DND-41 (cell line): Measurements from ENCODE around the gene IREB2.

Experiments used
- ATAC-seq: fragments of 200-7000 bp; cut with Tn5 transposase; 3 replicates; pipeline ENCODE4 v1.9.1; 2021; ENCODE audit warnings: low read depth; ENCODE audit not compliant: insufficient read depth
- DNase-seq: peaks from one replicate; pipeline ENCODE4 v3.0.0-alpha.2; 2020
- H2AFZ ChIP-seq: 2 replicates; pipeline ENCODE4 v1.6.0; 2012; ENCODE audit warnings: low read depth, low read length
- H3K27ac ChIP-seq: 2 replicates; pipeline ENCODE4 v1.5.1; 2012; ENCODE audit warnings: low read length, inconsistent platforms
- H3K27me3 ChIP-seq: fragments of 200-600 bp; sonication (generic); 2 replicates; pipeline ENCODE4 v1.6.0; 2012; ENCODE audit warnings: low read length, mild to moderate bottlenecking, inconsistent platforms; ENCODE audit not compliant: insufficient read depth, poor library complexity
- H3K36me3 ChIP-seq: 2 replicates; pipeline ENCODE4 v1.5.1; 2012; ENCODE audit warnings: low read length, inconsistent platforms; ENCODE audit not compliant: insufficient read depth
- H3K4me1 ChIP-seq: 2 replicates; pipeline ENCODE4 v1.5.1; 2012; ENCODE audit warnings: mild to moderate bottlenecking, low read length; ENCODE audit not compliant: insufficient read depth
- H3K4me2 ChIP-seq: 2 replicates; pipeline ENCODE4 v1.6.0; 2012; ENCODE audit warnings: mild to moderate bottlenecking, moderate library complexity, low read length, inconsistent platforms; ENCODE audit not compliant: insufficient read depth
- H3K4me3 ChIP-seq, 2 experiments: fragments of 200-600 bp in 1 of 2; shearing (Covaris generic) in 1 of 2; 2 replicates each; pipeline ENCODE4 v1.5.1; 2012 to 2016; ENCODE audit warnings: inconsistent platforms in 2 of 2, low read length in 2 of 2, mild to moderate bottlenecking in 2 of 2, low read depth in 1 of 2, moderate library complexity in 1 of 2
- H3K79me2 ChIP-seq: 2 replicates; pipeline ENCODE4 v1.6.0; 2012; ENCODE audit warnings: low read length, inconsistent platforms; ENCODE audit not compliant: insufficient read depth
- H3K9ac ChIP-seq: 2 replicates; pipeline ENCODE4 v1.6.0; 2012; ENCODE audit warnings: low read depth, mild to moderate bottlenecking, inconsistent platforms, low read length, moderate library complexity
- H3K9me3 ChIP-seq: 2 replicates; pipeline ENCODE4 v1.5.1; 2012; ENCODE audit warnings: low read length, moderate library complexity, mild to moderate bottlenecking, inconsistent platforms; ENCODE audit not compliant: insufficient read depth, severe bottlenecking
- H4K20me1 ChIP-seq: 2 replicates; pipeline ENCODE4 v1.6.0; 2012; ENCODE audit warnings: low read length; ENCODE audit not compliant: insufficient read depth
- EZH2 ChIP-seq: IDR thresholded peaks from 3 replicates; pipeline ENCODE4 v1.6.1; 2012; ENCODE audit warnings: borderline replicate concordance, low read depth, mild to moderate bottlenecking, moderate library complexity, low read length, inconsistent platforms; ENCODE audit not compliant: severe bottlenecking
- TF ChIP-seq, protein P1 (sequence below): IDR thresholded peaks from 2 replicates; pipeline ENCODE4 v1.5.1; 2012; ENCODE audit warnings: borderline replicate concordance, low read length, moderate library complexity, mild to moderate bottlenecking; ENCODE audit not compliant: poor library complexity, severe bottlenecking; ENCODE audit errors: extremely low read depth

Gene IREB2

GRCh38 chr15:78389738-78390137 lies 48.3 kb upstream of the IREB2 start:
- Histone ChIP-seq H3K4me3 (no peak overlapping the region), H3K27ac (no peak overlapping the region), H3K9ac (no peak overlapping the region), H3K27me3 (peaks cover 5% of the 10 kb centered on the region), H3K79me2 (no peaks in the 10 kb centered on the region), H3K36me3 (no peaks in the 10 kb centered on the region), H3K4me2 (no peak overlapping the region), H2AFZ (no peak overlapping the region), H4K20me1 (no peaks in the 10 kb centered on the region), H3K9me3 (no peaks in the 10 kb centered on the region), H3K4me1 (no peaks in the 10 kb centered on the region)
- no peak for ATAC-seq
- TF ChIP-seq, protein P1, sequence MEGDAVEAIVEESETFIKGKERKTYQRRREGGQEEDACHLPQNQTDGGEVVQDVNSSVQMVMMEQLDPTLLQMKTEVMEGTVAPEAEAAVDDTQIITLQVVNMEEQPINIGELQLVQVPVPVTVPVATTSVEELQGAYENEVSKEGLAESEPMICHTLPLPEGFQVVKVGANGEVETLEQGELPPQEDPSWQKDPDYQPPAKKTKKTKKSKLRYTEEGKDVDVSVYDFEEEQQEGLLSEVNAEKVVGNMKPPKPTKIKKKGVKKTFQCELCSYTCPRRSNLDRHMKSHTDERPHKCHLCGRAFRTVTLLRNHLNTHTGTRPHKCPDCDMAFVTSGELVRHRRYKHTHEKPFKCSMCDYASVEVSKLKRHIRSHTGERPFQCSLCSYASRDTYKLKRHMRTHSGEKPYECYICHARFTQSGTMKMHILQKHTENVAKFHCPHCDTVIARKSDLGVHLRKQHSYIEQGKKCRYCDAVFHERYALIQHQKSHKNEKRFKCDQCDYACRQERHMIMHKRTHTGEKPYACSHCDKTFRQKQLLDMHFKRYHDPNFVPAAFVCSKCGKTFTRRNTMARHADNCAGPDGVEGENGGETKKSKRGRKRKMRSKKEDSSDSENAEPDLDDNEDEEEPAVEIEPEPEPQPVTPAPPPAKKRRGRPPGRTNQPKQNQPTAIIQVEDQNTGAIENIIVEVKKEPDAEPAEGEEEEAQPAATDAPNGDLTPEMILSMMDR = no peak
- no peak for TF ChIP-seq EZH2
- DNase-seq = no peak

GRCh38 chr15:78390242-78390641 lies 47.8 kb upstream of the IREB2 start:
- Histone ChIP-seq H2AFZ (no peak overlapping the region), H3K9ac (no peak overlapping the region), H3K36me3 (no peaks in the 10 kb centered on the region), H3K27ac (no peak overlapping the region), H3K79me2 (no peaks in the 10 kb centered on the region), H3K4me1 (no peaks in the 10 kb centered on the region), H4K20me1 (no peaks in the 10 kb centered on the region), H3K4me3 (no peak overlapping the region), H3K9me3 (no peaks in the 10 kb centered on the region), H3K4me2 (no peak overlapping the region), H3K27me3 (peaks cover 2% of the 10 kb centered on the region)
- no peak for ATAC-seq
- no peak for TF ChIP-seq EZH2
- TF ChIP-seq, protein P1 = no peak
- no peak for DNase-seq

- H3K27ac ChIP-seq = no peak overlapping the region
- TF ChIP-seq EZH2 = no peak
- TF ChIP-seq, protein P1 = no peak
- no peaks in the 10 kb centered on the region for H4K20me1 ChIP-seq
- no peak overlapping the region for H3K4me3 ChIP-seq
- H2AFZ ChIP-seq = no peak overlapping the region
- no peaks in the 10 kb centered on the region for H3K4me1 ChIP-seq
- ATAC-seq = no peak
- H3K36me3 ChIP-seq = no peaks in the 10 kb centered on the region
- H3K9ac ChIP-seq = no peak overlapping the region
- H3K27me3 ChIP-seq = peaks cover 2% of the 10 kb centered on the region
- DNase-seq = no peak
- H3K9me3 ChIP-seq = no peaks in the 10 kb centered on the region
- no peaks in the 10 kb centered on the region for H3K79me2 ChIP-seq
- H3K4me2 ChIP-seq = no peak overlapping the region
These were observed 47.2 kb upstream of the IREB2 start for GRCh38 chr15:78390826-78391225.

DNA sequence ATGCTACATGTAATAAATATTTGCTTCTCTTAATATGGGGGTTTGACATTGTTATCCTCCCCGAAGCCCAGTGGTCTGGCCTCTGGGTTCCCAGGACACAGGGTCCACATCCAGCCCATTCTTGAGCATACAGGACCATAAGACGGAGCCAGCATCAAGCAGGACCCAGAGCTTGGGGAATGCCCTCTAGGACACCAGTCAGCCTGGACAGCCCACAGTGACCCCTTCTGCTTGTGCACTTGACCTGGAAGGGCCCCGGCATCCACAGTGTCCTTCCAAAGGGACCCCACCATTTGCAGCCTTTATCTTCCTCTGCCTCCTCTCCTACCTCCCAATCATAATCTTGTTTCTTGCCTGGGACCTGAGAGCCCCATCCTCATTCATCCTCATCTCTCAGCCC lies 46.2 kb upstream of the IREB2 start:
- Histone ChIP-seq H3K4me2 (no peak overlapping the region), H3K27ac (no peak overlapping the region), H2AFZ (no peak overlapping the region), H3K9ac (no peak overlapping the region), H3K4me1 (no peaks in the 10 kb centered on the region), H3K79me2 (no peaks in the 10 kb centered on the region), H3K27me3 (no peaks in the 10 kb centered on the region), H3K36me3 (no peaks in the 10 kb centered on the region), H4K20me1 (no peaks in the 10 kb centered on the region), H3K4me3 (no peak overlapping the region), H3K9me3 (no peaks in the 10 kb centered on the region)
- ATAC-seq = no peak
- DNase-seq = no peak
- TF ChIP-seq, protein P1 = no peak
- TF ChIP-seq EZH2 = no peak
